HG03045 (cell line): ENCODE data around the gene CD276.
"Not testable (repeated sequence)": the region's sequence is repeated elsewhere in the genome, so short reads cannot be mapped to it uniquely, and the experiment has no call there.

Source experiments
- ATAC-seq: cut with Tn5 transposase; IDR thresholded peaks from one replicate; pipeline ENCODE4 v1.9.1; 2021; ENCODE audit warnings: mild to moderate bottlenecking, moderate library complexity; ENCODE audit not compliant: unreplicated experiment

The CD276 gene

DNA sequence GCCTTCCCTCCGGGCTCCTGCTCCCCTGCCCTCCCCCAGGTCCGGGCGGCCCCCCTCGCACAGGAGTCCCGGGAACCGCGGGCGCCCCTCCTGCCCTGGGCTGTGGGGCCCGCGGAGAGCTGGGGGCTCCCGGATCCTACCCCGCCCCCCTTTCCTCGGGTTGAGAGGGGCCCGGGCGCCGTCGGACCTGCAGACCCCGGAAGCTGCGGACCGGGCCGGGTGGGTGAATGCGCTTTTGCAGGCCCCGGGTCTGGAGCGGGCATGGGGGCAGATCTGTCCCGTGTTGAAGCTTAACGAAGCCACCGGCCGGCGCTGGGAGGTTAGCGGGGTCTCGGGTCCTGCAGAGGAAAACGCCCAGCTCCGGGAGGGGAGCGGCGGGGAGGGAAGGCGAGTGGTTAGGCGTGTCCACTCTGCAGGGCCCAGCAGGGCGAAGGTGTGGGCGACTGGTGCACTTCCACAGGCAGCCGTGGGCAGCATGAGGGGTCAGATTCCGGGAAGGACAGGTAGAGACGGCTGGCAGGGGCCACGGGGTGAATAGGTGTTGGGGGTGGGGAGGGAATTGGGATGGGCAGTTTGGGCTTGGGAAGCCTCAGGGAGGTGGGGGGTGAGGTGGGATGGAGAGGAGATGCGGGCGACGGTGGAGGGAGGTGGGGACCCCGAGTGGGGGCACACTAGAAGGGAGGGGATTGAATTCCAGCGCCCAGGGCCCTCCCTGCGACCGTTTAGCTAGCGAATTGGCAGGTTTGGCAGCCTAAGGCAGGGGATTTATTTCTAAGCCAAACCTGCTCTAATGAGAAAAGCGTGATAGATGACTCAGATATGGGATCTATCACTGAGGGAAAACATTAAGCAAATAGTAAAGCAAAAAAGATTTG lies 635 bp downstream of the CD276 start:
- no peak for ATAC-seq

DNA sequence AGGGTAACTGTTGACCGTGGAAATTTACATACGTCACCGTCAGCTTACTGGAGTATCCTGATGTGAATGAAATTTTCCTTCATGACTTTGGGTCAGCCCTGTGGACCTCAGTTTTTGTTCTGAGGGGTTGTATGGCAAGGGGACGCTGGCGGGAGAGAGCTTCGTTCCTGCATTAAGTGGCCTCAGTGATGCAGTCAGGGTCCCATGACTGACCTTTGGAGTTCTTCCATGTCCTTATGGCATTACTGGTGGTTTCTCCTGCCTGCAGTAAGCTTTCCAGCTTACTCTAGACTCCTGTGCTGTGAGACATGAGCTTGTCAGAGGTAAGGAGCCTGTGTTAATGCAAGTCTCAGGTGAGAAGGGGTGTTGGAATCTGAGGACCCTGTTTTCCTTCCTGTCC lies 1.8 kb downstream of the CD276 start:
- no peak for ATAC-seq

DNA sequence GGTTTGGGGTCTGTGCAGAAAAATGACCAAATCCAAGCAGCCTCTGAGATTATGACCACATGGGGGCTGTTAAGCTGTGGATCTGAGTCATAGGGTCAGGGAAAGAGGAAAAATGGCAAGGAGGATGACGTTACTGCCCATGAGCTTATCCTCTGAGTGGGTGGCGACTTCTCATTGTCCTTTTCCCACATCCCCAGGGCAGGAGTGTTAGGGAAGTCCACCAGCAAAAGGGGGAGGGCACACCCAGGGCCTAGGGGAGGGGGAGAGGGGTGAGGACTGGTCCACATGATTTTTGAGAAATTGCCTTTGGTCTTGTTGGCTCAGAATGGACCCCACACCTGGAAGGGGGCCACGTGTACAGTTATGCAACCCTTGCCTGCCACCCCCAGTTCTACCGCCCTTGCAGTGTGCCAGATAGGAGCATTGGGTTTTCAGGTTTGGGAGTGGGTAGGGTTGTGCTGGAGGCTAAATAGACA lies 2.6 kb downstream of the CD276 start:
- no peak for ATAC-seq

DNA sequence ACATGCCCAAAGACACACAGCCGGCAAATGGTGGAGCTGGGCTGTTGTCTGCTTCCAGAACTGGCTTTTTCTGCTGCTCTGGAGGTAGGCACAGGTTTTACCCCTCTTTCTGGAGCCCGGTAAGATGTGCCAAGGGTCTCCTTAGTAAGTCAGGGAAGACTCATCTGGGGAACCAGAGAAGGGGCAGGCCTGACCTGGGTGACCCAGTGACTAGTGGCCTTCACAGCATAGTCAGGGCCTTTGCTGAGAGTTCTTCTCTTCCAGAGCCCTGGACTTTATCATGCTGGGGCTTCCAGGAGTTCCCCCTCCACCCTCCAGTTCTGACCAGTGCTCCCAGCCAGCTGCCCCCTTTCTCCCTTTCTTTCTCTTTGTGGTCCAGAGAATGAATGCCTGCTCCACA lies 3.2 kb downstream of the CD276 start:
- ATAC-seq: no peak

DNA sequence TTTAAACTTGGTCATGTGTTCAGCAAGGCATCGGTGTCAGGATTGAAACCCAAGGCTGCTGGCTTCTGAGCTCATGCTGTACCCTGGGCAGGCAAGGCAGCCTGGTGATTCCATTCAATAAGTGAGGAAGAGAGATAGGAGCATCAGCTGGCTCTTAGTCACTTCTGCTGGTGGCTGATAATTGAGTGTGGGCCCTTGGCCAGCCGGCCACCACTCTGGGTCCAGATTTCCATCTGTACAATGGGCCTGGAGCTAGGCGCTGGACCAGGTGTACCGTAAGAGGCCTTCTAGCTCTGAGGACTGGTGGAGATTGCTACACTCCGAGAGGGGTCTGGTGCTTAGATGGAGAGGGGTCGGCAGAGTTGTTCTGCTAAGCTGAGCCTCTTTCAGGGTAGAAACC lies 4.3 kb downstream of the CD276 start:
- no peak for ATAC-seq

DNA sequence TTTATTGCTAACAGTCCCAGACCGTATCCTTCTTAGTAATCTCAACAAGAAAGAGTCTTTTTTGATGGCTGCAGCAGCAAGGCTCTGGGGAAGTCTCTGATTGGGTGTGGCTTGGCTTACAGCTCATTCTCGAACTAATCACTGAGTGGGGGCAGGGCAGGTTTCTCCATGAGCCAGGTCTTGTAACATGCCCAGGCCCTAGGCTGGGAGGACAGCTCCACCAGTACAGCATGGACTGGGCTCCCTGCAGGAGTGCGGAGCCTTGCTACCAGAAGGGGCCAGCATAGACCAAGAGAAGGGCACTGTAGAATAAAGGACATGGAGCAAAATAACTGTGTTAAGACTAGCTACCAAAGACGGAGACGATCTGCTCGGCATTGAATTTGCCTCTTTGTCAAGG lies 7.2 kb downstream of the CD276 start:
- ATAC-seq: no peak

DNA sequence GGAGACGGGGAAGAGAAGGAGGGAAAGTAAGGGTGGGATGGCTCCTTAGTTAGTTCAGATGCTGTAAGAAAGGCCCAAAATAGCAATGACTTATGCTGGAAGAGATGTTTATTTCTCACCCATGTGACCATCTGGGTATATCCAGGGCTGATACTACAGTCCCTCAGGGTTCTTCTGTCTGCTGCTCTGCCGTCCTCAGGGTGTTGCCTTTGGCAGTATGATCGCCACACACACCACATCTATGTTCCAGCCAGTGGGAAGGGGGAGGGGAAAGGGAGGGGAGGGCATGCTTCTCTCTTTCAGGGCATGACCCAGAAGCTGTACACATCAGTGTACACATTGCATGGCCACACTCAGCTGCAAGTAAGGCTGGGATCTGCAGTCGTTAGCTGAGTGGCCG lies 10.2 kb downstream of the CD276 start:
- no peak for ATAC-seq

DNA sequence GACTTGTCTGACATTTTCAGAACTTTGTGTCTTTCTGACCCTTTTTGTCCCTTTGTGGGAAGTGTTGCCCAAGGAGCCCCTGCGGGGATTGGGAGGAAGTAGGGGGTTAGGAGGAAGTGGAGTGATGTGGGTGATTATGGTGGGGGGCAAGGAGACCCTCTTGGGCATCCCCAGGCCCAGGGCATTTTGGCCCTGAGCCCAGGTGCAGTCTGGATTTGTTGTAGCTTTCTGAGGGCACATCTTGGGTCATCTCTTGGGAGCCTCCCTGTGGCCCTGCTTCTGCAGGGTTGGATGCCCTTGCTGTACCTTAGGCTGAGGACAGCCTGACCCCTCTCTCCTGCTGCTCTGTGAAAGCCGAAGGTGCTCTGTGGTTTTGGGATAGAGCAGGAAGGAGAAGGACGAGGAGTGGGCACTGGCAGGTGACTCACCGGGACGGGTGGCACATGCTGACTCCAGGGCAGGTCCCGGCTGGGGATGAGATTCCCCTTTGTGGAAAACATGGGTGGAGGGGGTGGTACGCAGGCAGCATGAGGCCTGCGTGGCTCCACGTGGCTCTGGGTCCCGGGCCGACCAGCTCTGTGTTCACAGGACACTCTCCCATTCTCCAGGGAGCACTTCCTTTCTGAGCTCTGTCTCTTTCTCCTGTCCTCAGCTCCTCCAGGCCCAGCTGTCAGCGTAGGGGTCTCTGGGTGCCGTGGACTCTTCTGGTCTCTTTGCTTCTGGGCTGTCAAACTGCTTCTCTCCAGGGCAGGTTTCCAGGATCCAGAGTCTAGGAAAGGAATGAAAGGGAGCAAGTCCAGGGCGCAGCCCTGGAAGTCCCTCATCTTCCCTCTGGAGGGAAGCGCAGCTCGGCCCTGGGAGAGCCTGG lies 11.8 kb downstream of the CD276 start:
- no peak for ATAC-seq

DNA sequence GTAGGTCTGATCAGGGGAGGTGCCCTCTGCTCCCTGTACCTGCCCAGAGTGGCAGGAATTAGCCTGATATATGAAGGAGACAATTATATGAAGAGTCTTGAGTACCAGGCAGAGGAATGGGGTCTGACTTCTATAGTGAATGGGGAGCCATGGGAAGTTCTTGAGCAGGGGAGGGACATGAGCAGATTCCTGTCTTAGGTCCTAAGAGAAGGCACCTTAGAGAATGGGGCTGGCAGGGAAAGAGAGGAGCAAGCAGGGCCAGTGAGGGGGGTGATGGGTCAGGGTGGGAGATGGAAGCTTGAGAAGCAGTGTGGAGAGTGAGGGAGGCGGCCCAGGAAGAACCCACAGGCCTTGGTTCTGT lies 12.4 kb downstream of the CD276 start:
- no peak for ATAC-seq

DNA sequence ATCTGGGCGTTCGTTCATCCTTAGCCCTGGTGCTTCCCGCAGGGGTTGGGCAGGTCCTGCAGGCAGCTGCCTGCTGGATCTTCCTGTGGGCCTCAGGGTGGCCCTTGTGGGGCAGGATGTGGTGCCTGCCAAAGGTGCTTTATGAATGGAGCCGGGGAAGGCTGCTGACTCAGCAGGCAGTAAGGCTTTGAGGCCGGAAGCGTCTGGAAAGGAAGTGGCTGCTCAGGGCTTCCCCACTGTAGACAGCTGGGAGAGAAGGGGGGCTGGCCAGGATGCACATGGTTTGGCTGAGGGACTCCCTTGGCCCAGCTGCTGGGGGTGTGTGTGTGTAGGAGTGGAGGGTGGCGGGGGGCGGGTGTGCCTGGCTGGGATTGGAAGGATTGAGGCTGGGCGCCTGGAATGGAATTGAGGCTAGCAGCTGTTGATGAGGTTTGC lies 12.9 kb downstream of the CD276 start:
- peak; percentile 69 for ATAC-seq

DNA sequence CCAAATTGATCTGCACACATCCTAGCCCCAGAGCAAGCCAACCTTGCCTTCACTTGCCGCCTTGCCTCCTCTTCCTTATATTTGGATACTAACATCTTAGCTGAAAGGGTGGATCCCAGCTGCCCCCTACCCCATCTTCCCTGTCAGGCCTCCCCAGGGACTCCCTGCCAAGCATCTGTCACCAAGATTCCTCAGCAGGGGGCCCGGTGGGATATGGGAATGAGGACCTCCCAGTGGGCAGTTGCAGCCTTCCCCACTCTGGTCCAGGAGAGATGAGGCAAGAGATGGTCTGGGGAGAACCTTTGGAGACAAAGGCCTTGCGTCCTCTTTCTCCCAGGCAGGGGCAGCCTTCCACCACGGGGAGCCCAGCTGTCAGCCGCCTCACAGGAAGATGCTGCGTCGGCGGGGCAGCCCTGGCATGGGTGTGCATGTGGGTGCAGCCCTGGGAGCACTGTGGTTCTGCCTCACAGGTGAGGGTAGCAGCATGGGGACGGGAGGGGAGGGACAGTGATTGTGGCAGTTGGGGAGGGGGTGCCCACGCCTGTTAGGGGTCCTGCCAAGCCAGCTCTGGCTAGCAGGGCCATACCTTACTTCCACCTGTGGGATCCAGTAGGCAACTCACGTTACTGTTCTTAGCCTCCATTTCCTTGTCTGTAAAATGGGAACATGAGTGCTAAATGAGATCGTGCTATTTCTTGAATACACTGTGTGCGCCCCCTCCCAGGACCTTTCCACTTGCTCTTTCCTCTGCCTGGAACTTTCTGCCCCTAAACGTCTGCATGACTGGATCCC lies 15.3 kb downstream of the CD276 start:
- ATAC-seq: no peak

DNA sequence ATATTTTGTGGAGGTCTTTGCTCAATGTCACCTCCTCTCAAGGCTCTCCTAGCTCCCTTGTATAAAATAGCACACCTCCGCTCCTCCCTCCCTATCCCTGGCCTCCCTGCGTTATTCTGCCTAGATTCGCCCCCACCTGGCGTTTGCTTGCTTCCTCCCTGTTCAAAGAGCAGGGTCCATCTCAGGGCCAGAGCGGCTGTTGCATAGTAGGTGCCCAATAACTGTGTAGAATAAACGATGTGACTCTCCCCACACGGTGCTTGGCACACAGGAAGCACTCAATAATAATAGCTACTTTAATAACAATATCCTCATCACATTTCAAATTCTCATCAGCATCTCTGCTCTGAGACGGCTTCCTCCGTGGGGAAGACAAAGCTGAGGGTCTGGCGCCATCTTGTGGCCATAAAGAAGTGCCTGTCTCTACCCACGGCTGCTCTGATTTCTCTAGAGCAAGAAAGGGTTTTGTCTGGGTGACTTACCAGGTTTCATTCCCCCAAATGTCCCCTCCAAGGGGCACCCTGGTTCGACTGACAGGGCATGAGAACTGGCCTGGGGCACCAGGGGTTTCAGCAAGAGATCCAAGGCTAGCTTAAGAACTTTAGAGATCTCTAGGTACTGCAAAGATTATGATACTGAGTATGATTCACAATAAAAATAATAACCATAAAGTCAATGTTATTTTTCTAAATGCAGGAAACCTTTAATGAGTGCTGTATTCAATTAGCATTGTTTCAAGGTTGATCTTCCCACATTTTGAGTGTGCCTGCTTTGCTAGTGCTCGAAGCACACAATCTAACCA lies 16.1 kb downstream of the CD276 start:
- ATAC-seq: no peak

DNA sequence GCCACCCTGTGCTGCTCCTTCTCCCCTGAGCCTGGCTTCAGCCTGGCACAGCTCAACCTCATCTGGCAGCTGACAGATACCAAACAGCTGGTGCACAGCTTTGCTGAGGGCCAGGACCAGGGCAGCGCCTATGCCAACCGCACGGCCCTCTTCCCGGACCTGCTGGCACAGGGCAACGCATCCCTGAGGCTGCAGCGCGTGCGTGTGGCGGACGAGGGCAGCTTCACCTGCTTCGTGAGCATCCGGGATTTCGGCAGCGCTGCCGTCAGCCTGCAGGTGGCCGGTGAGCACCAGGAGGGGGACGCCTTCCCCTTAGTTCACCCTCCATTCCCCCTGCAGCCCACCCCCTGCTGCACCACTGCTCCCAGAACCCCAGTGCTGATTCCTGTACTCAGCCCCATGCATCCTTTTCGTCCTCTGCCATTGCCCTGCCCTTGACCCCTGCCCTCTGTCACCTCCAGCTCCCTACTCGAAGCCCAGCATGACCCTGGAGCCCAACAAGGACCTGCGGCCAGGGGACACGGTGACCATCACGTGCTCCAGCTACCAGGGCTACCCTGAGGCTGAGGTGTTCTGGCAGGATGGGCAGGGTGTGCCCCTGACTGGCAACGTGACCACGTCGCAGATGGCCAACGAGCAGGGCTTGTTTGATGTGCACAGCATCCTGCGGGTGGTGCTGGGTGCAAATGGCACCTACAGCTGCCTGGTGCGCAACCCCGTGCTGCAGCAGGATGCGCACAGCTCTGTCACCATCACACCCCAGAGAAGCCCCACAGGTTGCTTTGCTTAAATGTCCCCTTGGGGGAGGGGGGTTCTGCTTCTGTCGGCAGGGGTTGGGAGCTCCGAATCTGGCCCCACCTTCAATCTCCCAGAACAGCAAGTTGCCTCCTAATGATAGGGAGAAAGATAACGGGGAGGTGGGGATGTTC lies 18.4 kb downstream of the CD276 start:
- ATAC-seq: not testable (repeated sequence)

DNA sequence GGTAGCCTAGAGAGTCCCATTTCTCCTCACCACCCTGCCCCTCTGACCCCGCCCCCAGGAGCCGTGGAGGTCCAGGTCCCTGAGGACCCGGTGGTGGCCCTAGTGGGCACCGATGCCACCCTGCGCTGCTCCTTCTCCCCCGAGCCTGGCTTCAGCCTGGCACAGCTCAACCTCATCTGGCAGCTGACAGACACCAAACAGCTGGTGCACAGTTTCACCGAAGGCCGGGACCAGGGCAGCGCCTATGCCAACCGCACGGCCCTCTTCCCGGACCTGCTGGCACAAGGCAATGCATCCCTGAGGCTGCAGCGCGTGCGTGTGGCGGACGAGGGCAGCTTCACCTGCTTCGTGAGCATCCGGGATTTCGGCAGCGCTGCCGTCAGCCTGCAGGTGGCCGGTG lies 19.4 kb downstream of the CD276 start:
- ATAC-seq: not testable (repeated sequence)

DNA sequence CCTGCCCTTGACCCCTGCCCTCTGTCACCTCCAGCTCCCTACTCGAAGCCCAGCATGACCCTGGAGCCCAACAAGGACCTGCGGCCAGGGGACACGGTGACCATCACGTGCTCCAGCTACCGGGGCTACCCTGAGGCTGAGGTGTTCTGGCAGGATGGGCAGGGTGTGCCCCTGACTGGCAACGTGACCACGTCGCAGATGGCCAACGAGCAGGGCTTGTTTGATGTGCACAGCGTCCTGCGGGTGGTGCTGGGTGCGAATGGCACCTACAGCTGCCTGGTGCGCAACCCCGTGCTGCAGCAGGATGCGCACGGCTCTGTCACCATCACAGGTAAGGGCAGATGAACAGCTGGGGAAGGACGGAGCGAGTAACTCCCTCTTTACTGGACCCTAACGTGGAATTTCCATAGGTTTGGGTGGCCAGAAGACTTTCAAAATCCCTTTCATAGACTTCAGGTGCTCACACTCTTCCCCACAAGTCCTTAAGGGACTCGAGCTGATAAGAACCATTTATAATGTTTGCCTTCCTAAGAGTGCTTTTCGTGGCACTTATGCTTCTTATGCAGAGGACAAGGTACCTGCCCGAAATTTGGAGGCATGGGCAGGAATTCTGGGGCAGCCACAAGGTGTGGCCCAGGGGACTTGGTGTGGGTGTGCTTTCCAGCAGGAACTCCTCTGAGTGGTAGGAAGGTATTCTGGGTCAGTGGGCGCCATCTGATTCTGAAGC lies 20.1 kb downstream of the CD276 start:
- ATAC-seq: not testable (repeated sequence)

DNA sequence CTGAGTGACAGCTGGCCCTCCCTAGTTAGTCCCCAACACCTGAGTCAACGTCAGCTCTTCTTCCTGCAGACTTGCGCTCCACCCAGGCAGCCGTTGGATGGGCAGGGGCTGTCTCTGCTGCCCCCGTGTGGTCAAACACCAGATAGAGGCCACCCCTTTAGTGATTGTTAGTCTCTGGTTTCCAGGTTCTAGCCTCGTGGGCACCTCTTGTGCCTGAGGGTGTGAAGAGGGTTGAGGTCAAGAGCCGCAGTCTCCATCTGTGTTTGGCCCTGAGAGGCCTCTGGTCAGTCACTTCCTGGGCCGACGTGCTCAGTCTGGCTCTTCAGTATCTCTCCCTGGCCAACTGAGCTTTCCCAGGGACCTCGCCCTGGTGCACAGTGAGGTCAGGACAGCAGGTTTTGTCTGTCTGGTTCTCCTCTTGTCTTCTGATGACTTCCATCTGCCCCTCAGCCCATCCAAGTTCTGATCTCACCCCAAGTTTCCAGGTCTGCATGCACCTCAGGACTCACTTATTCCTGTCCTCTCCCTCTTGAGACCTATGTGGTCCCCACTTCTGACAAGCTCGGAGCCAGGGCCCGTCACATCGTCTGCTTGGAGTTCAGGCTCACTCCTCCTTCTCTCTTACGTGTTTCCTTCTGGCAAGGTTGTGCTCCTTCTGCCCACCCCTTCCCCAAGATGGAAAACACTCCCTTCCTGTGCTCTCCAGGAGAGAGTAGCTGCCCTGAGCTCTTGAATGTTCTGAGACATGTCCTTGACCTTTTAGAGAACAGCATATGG lies 20.9 kb downstream of the CD276 start:
- ATAC-seq: no peak

DNA sequence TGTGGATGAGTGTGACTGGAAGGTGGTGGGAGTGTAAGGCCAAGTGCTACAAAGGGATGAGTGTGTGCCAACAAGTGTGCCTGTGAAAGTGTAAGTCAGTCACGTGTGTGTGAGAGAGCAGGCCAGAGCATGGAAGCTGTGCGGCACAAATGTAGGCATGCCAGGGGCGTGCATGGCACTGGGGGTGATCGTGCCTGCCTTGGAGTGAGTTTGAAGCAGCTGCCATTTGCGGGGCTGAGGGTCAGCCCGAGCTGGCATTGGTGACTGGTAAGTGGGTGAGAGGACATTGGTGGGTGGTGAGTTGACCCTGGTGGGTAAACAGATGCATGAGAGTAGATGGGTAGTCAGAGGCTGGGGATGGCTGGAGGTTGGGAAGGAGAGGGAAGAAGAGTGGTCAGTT lies 24.5 kb downstream of the CD276 start:
- no peak for ATAC-seq

DNA sequence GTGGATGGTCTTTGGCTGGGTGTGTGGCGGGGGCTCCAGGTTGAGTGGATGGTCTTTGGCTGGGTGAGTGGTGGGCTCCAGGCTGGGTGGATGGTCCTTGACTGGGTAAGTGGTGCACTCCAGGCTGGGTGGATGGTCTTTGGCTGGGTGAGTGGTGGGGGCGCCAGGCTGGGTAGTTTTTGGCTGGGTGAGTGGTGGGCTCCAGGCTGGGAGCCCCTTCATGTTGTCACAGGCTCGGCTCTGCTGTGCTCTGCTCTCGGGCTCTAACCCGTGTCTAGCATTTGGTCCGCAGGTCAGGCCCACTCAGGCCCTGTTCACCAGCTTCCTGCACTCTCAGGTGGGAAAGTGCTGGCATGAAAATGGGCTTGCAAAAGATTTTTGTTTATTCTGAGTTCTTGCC lies 25.1 kb downstream of the CD276 start:
- ATAC-seq: no peak
